K562 treated with DMSO at 1 percent for 48 hours (cell line): ENCODE data around the gene FECH. TPM values are rescaled to one million over a fixed set of nuclear protein-coding genes. Genes with fewer than 3 reads are reported as not detected.

ENCODE experiments used
- total RNA-seq: library from RNA; unstranded; fragments of 300-600 nt; gene quantifications from 2 replicates; pipeline ENCODE4 v1.2.3, GENCODE V29; 2022; ENCODE audit warnings: low replicate concordance; ENCODE audit errors: extremely low read depth

FECH gene, protein sequence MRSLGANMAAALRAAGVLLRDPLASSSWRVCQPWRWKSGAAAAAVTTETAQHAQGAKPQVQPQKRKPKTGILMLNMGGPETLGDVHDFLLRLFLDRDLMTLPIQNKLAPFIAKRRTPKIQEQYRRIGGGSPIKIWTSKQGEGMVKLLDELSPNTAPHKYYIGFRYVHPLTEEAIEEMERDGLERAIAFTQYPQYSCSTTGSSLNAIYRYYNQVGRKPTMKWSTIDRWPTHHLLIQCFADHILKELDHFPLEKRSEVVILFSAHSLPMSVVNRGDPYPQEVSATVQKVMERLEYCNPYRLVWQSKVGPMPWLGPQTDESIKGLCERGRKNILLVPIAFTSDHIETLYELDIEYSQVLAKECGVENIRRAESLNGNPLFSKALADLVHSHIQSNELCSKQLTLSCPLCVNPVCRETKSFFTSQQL
- not detected in 2 replicates for total RNA-seq

DNA sequence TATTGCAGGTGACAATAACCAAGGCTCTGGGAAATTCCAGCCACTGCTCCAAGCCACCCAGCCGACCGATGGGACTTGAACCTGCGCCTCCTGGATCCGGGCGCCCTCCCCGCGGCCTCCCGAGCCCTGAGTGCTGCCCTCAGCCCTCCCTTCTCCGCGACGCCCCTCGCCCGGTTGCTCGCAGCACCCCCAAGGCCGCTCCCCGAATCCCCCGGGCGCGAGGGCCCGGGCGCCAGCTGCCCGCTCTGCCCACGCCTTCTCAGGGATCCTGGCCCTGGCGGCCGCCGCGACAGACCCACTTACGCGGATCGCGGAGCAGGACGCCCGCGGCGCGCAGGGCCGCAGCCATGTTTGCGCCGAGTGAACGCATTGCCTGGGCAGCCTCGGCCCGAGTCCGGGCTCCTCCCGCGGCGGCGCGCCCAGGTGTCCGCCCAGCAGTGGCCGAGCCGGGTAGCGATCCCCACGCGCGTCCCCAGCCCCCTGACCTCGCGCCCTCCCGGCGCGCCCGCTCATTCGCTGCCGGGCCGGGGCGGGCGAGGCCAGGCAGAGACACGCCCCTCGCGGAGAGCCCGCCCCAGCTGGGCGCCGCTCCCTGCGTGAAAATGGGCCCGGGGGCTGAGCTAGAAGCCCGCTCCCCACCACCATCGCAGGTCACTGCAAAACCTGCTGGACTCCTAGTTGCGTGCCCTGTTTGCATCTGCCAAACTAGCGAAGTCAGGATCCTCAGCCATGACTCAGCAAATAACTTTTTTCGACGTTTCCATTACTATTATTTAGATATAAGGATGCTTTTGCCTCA is at the start of gene FECH:
TSS of gene FECH (minus strand) at position 452 of the 799 bp plus-strand sequence. CDS start at position 370, 82 bp downstream.

Other genes with a start within 250 kb of the FECH start
- gene ST8SIA3, start 234.1 kb downstream of the FECH start, total RNA-seq = not detected in 2 replicates
- gene ONECUT2, start 151.3 kb downstream of the FECH start, total RNA-seq = not detected in 2 replicates
- gene NARS1, start 35.1 kb upstream of the FECH start, total RNA-seq = not detected in 2 replicates
- not detected in 2 replicates for gene ATP8B1, start 216.6 kb upstream of the FECH start, total RNA-seq